Measurements from ENCODE around the gene GMPR2. TPM values are rescaled to one million over a fixed set of nuclear protein-coding genes. Genes with fewer than 3 reads are reported as not detected.

GMPR2 gene
- total and polyA plus RNA-seq, 2 of the 13 experiments (the other 11 are each of a cell fraction or from before 2014, with no cell fraction given), result 210 to 273 TPM

GRCh38 chr14:24240110-24240918, 7.6 kb downstream of the GMPR2 start (continued):
- no peak for TF ChIP-seq ZNF768 (CRISPR knock-in tag; IDR thresholded peaks at IDR 0.05)

- H3K9ac ChIP-seq (ENCODE audit: insufficient read depth, low read depth, low read length), result peak overlapping the region; percentile 77
- H3K9me3 ChIP-seq (ENCODE audit: low read length), result no peaks in the 10 kb centered on the region
- FAIRE-seq (no peak), DNase-seq (ENCODE audit: low spot score) (peak; percentile 97), ATAC-seq (peak; percentile 91)
- peak overlapping the region; percentile 91 for H3K27ac ChIP-seq (ENCODE audit: extremely low read length, insufficient read depth, low read length)
- H3K4me3 ChIP-seq (replicated peaks in 1 of 3; ENCODE audit: insufficient read depth in 1 of 3, low read depth in 2 of 3, low read length in 3 of 3), result peak overlapping the region; percentile 64 to 81 (median 71)
- intact Hi-C loops (cut with micrococcal nuclease; ENCODE audit: unreplicated experiment) (loop anchor here (1.0 to 2.0 kb wide), 6 partner anchors 26 to 228 kb away; partner anchors contain the start of genes IPO4 and MDP1), in situ Hi-C loops (cut with HindIII; ENCODE audit: extremely low pct_ligation_motif_present, low pct_unique_long_range_greater_than_20kb) (loop anchor here (5.0 to 10.0 kb wide), 2 partner anchors 55 to 193 kb away; partner anchors contain the start of genes DHRS1 and NOP9)
- 0 out of 2 replicates have a peak, but pooled peaks cover 3% of the 10 kb centered on the region for H4K20me1 ChIP-seq (ENCODE audit: insufficient read depth, low read length)
- peaks cover 30 to 42% of the 10 kb centered on the region in 2 experiments for H3K36me3 ChIP-seq (replicated peaks in 1 of 2; ENCODE audit: control insufficient read depth in 1 of 2, insufficient read depth in 2 of 2, low read length in 2 of 2)
- BruUV-seq (replicated peaks), result TSS peak; percentile 64
- H2AFZ ChIP-seq (ENCODE audit: low read length), result no peak overlapping the region
- no peaks in the 10 kb centered on the region; a peak in 1 of 5 replicates for H3K27me3 ChIP-seq (ENCODE audit: control insufficient read depth in 1 of 2, insufficient read depth in 2 of 2, low read length in 2 of 2)
- 3% methylated on average over 39 of the region's 39 CpGs for WGBS (ENCODE audit: low lambda C conversion rate)
- H3K4me2 ChIP-seq (ENCODE audit: low read depth, low read length), result peak overlapping the region; percentile 87
- POLR2A ChIA-PET, result interaction anchor here (0.7 to 18.0 kb wide), 60 partner anchors 8 to 1170 kb away, joined by 3 to 850 read pairs (median 8); partner anchors contain the start of genes ACIN1, BCL2L2, C14orf119 and CARMIL3
- peaks cover 47% of the 10 kb centered on the region for H3K4me1 ChIP-seq (ENCODE audit: insufficient read depth, low read length)
- CTCF ChIA-PET (ENCODE audit: low intra/inter-chr PET ratio, low total read pairs), result interaction anchor here (0.7 to 5.4 kb wide), 11 partner anchors 10 to 189 kb away, joined by 3 to 217 read pairs (median 5); partner anchors contain the start of genes CIDEB, DHRS1, MDP1 and NOP9
- peaks cover 11% of the 10 kb centered on the region for H3K79me2 ChIP-seq (ENCODE audit: insufficient read depth, low read length)
- TF ChIP-seq EED (CRISPR knock-in tag; IDR thresholded peaks at IDR 0.05) (peak; percentile 47; the same call in 1 of the 2 replicates), MLX (CRISPR knock-in tag; IDR thresholded peaks at IDR 0.05) (peak; percentile 10; the same call in 1 of the 2 replicates), SP5 (CRISPR knock-in tag; IDR thresholded peaks at IDR 0.05; ENCODE audit: borderline replicate concordance, low read depth) (peak; percentile 58; the same call in 1 of the 2 replicates), RCOR2 (CRISPR knock-in tag; IDR thresholded peaks at IDR 0.05) (peak; percentile 17; the same call in 1 of the 2 replicates), RAD21 (CRISPR knock-in tag; IDR thresholded peaks at IDR 0.05) (0 out of 2 replicates have a peak, but pooled peaks have one; percentile 30), ZNF704 (CRISPR knock-in tag; IDR thresholded peaks at IDR 0.05; ENCODE audit: borderline replicate concordance) (no peak; the same call in 1 of the 2 replicates), CTCF (CRISPR knock-in tag; IDR thresholded peaks at IDR 0.05) (peak; percentile 62), ZNF674 (CRISPR knock-in tag; IDR thresholded peaks at IDR 0.05; ENCODE audit: low read depth) (peak; percentile 59), ZBTB34 (CRISPR knock-in tag; IDR thresholded peaks at IDR 0.05) (peak; percentile 18; the same call in 1 of the 2 replicates), NCOA5 (CRISPR knock-in tag; IDR thresholded peaks at IDR 0.05) (0 out of 2 replicates have a peak, but pooled peaks have one; percentile 62), ZNF782 (CRISPR knock-in tag; IDR thresholded peaks at IDR 0.05; ENCODE audit: borderline replicate concordance) (0 out of 2 replicates have a peak, but pooled peaks have one; percentile 51), ZNF558 (CRISPR knock-in tag; IDR thresholded peaks at IDR 0.05; ENCODE audit: borderline replicate concordance) (peak; percentile 13; the same call in 1 of the 2 replicates), PTBP1 (IDR thresholded peaks at IDR 0.05; ENCODE audit: low read depth, low read length, poor library complexity, severe bottlenecking) (peak; percentile 76)
Measured at GRCh38 chr14:24241829-24242443, 9.2 kb downstream of the GMPR2 start.
